ENCODE measurements around the gene ZFR.

- TF ChIP-seq POLR2AphosphoS5 (IDR thresholded peaks at IDR 0.05), result no peak
- TF ChIP-seq, protein P1, sequence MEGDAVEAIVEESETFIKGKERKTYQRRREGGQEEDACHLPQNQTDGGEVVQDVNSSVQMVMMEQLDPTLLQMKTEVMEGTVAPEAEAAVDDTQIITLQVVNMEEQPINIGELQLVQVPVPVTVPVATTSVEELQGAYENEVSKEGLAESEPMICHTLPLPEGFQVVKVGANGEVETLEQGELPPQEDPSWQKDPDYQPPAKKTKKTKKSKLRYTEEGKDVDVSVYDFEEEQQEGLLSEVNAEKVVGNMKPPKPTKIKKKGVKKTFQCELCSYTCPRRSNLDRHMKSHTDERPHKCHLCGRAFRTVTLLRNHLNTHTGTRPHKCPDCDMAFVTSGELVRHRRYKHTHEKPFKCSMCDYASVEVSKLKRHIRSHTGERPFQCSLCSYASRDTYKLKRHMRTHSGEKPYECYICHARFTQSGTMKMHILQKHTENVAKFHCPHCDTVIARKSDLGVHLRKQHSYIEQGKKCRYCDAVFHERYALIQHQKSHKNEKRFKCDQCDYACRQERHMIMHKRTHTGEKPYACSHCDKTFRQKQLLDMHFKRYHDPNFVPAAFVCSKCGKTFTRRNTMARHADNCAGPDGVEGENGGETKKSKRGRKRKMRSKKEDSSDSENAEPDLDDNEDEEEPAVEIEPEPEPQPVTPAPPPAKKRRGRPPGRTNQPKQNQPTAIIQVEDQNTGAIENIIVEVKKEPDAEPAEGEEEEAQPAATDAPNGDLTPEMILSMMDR (IDR thresholded peaks at IDR 0.05), result no peak
- TF ChIP-seq POLR2A (IDR thresholded peaks at IDR 0.05), result no peak
- TF ChIP-seq EP300 (IDR thresholded peaks at IDR 0.05), result no peak
Observed at GRCh38 chr5:32473072-32473471, 28.5 kb upstream of the ZFR start.

Measured in stomach (tissue), 4 donors.